Transverse colon (tissue), 4 donors: Measurements from ENCODE around the gene CEP170B. TPM values are rescaled to one million over a fixed set of nuclear protein-coding genes. Genes with fewer than 3 reads are reported as not detected.
A peak's percentile ranks its signal among the peaks of the same experiment; 100 is the strongest.
"Not testable (repeated sequence)": the region's sequence is repeated elsewhere in the genome, so short reads cannot be mapped to it uniquely, and the experiment has no call there.

Experiments
- DNase-seq: peaks from one replicate; pipeline ENCODE4 v3.0.0-alpha.2; 2019
- H3K27ac ChIP-seq, 4 donors: fragments of 200-600 bp; sonication (generic); 2 replicates each; pipeline ENCODE4 v1.5.1; 2016 to 2018; ENCODE audit warnings: inconsistent platforms in 4 of 4
- H3K27me3 ChIP-seq: fragments of 200-600 bp; sonication (generic); 2 replicates; pipeline ENCODE4 v1.5.1; 2017; ENCODE audit warnings: inconsistent platforms
- H3K36me3 ChIP-seq, 4 donors: fragments of 200-600 bp; sonication (generic); 2 replicates each; pipeline ENCODE4 v1.5.1; 2017 to 2019; ENCODE audit warnings: inconsistent platforms in 4 of 4
- H3K4me1 ChIP-seq, 4 donors: fragments of 200-600 bp; sonication (generic); 2 replicates each; pipeline ENCODE4 v1.5.1; 2017 to 2020; ENCODE audit warnings: inconsistent platforms in 4 of 4
- H3K4me3 ChIP-seq, 4 donors: fragments of 200-600 bp; sonication (generic); 1 replicate in 1 of 4; 2 replicates in 3 of 4; pipeline versions ENCODE4 v1.5.1 to v1.6.1; 2017 to 2019; ENCODE audit warnings: inconsistent platforms in 4 of 4
- H3K9me3 ChIP-seq, 2 donors: fragments of 200-600 bp; sonication (generic); 2 replicates each; pipeline ENCODE4 v1.5.1; 2017 to 2019; ENCODE audit warnings: inconsistent platforms in 2 of 2
- EP300 ChIP-seq: sonication (generic); formaldehyde crosslinking; IDR thresholded peaks from one replicate; pipeline ENCODE4 v1.6.1; 2017; ENCODE audit warnings: antibody characterized with exemption, low read depth
- POLR2A ChIP-seq: fragments of 450-650 bp; IDR thresholded peaks from one replicate; pipeline ENCODE4 v1.6.1; 2016; ENCODE audit warnings: antibody characterized with exemption, mild to moderate bottlenecking, moderate library complexity
- POLR2AphosphoS5 ChIP-seq, 3 donors: sonication (generic); formaldehyde crosslinking; IDR thresholded peaks; one replicate each; pipeline ENCODE4 v1.6.1; 2016; ENCODE audit warnings: antibody characterized with exemption in 3 of 3
- WGBS, 2 donors: methylation state at CpG; one replicate each; pipeline ENCODE4 v1.1.5; 2018; ENCODE audit warnings: low coverage in 1 of 2; 5-methylcytosine and 5-hydroxymethylcytosine counted together
- in situ Hi-C, 4 donors: fragments of 200-750 bp; cut with MboI; loops; one replicate each; pipeline versions ENCODE4 v1.15.0 to v1.15.1; 2017; ENCODE audit warnings: low sequenced_read_pairs in 3 of 4, low pct_ligation_motif_present in 1 of 4, low pct_unique_long_range_greater_than_20kb in 1 of 4
- intact Hi-C: fragments of 100-400 bp; cut with DNase I; formaldehyde crosslinking; loops from one replicate; pipeline ENCODE4 v1.15.1; 2023; ENCODE audit warnings: low total_unique reads
- total RNA-seq, 4 donors: library from RNA; depleted of rRNA; stranded (reverse); fragments of >200 nt; gene quantifications; one replicate each; pipeline ENCODE4 v1.1.0, GENCODE V29; 2016
- TF ChIP-seq, protein P1 (sequence below), 5 experiments: fragments of 200-600 bp in 3 of 5; fragments of 450-650 bp in 2 of 5; sonication (generic) in 3 of 5; IDR thresholded peaks; 1 replicate in 2 of 5; 2 replicates in 3 of 5; pipeline ENCODE4 v1.5.1; 2016 to 2017; ENCODE audit warnings: antibody characterized with exemption in 5 of 5, inconsistent platforms in 3 of 5, mild to moderate bottlenecking in 2 of 5, moderate library complexity in 1 of 5

Gene CEP170B
- total RNA-seq, 4 donors from 2014 or later = 56.0 to 195 (median 109) TPM

DNA sequence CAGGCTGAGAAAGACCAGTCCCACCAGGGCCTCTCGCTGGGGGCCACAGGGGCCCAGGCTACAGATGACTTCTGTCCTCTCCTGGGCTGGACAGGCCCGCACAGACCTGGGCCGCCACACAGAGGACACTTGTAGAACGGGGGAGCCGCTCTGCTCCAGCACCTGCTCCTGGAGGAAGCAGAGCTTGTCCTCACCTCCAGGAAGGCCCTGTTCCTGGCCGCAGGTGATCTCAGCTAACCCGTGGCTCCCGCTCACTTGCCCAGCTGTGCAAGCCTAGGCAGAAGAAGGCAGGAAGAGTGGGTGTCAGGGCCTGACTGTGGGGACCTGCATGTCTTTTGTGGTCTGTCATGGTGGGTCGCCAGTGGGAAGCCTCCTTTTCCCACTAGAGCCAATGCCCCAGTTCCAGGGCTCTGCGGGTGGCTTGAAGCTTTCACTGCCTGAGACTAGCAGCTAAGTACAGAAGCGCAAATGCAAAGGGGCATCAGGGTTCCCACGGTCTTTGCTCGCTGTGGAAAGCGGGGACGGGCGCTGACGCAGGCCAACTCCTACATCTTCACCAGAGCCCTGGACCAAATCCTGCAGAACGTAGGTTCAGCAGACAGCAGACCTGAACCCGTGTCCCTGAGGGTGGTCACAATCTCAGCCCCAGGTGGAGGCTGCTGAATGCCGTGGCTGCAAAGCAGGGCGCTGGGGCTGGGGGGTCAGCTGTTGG, 8.8 kb upstream of the CEP170B start:
- intact Hi-C loops = no loop called here
- Histone ChIP-seq H3K27me3 (peaks cover 28% of the 10 kb centered on the region), H3K27ac (no peak overlapping the region), H3K9me3 (no peaks in the 10 kb centered on the region), H3K4me1 (no peaks in the 10 kb centered on the region), H3K36me3 (no peaks in the 10 kb centered on the region), H3K4me3 (no peak overlapping the region)
- DNase-seq = no peak
- in situ Hi-C loops = no loop called here
- TF ChIP-seq POLR2AphosphoS5 (IDR thresholded peaks at IDR 0.05) (peak in 1 of 3 donors; percentile 16), EP300 (no peak)
- WGBS, 2 donors = 49 to 80% methylated on average over 1 to 21 of the region's 21 CpGs

DNA sequence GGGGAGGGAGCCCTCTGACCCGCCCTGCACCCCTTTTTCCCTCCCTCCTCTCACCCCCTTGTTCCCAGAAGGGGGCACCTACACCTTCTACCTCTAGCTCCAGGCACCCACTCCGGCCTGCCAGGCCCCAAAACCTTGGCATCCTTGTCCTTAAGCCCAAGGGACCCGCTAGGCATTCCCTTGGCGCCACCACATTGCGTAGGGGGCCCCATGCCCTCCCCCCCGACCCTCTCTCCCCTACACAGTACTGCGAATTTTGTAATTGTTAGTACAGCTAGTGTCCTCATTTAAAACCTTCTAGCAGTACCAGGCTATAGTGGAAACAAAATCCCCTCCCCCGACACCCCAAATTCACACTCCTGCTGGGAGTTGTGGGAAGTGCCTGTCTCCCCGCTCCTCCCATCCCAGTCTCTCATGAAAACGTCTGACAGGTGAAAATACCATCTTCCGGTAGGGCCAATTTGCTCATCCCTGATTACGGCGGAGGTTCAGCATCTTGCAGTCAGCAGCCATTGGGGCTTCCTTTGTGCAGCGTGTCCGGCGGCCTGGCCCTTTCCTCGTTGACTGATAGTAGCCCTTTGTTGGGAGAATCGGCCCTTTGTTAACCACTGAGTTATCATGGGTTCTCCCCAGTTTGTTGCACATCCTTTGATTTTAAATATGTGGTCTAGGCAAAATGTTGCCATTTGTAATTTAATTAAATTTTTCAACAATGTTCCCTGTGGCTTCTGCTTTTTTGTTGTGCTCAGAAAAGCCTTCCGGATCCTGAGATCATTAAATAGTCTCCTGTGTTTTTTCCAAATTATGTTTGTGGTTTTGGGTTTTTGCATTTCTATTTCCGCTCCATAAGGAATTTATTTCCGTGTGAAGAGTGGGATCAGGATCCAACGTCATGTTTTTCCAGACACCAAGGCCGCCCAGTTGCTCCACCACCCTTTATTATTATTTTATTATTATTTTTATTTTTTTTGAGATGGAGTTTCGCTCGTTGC, 7.9 kb upstream of the CEP170B start:
- Histone ChIP-seq H3K36me3 (no peaks in the 10 kb centered on the region), H3K4me3 (no peak overlapping the region), H3K27ac (no peak overlapping the region), H3K9me3 (no peaks in the 10 kb centered on the region), H3K27me3 (peaks cover 19% of the 10 kb centered on the region), H3K4me1 (no peaks in the 10 kb centered on the region)
- TF ChIP-seq, protein P1, sequence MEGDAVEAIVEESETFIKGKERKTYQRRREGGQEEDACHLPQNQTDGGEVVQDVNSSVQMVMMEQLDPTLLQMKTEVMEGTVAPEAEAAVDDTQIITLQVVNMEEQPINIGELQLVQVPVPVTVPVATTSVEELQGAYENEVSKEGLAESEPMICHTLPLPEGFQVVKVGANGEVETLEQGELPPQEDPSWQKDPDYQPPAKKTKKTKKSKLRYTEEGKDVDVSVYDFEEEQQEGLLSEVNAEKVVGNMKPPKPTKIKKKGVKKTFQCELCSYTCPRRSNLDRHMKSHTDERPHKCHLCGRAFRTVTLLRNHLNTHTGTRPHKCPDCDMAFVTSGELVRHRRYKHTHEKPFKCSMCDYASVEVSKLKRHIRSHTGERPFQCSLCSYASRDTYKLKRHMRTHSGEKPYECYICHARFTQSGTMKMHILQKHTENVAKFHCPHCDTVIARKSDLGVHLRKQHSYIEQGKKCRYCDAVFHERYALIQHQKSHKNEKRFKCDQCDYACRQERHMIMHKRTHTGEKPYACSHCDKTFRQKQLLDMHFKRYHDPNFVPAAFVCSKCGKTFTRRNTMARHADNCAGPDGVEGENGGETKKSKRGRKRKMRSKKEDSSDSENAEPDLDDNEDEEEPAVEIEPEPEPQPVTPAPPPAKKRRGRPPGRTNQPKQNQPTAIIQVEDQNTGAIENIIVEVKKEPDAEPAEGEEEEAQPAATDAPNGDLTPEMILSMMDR (IDR thresholded peaks at IDR 0.05) = no peak
- TF ChIP-seq POLR2A (no peak), POLR2AphosphoS5 (IDR thresholded peaks at IDR 0.05) (no peak), EP300 (no peak)
- DNase-seq = no peak
- intact Hi-C loops (no loop called here), in situ Hi-C loops (no loop called here)
- WGBS, 2 donors = 70 to 82% methylated on average over 7 to 25 of the region's 25 CpGs

DNA sequence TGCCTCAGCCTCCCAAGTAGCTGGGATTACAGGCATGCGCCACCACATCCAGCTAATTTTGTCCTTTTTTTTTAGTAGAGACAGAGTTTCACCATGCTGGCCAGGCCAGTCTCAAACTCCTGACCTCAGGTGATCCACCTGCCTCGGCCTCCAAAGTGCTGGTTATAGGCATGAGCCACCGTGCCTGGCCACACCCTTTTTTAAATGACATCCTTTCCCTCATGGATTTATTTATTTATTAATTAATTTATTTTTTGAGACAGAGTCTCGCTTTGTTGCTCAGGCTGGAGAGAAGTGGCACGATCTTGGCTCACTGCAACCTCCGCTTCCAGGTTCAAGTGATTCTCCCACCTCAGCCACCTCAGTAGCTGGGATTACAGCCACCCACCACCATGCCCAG, 7.1 kb upstream of the CEP170B start:
- in situ Hi-C loops, H3K27ac ChIP-seq, H3K36me3 ChIP-seq, H3K4me1 ChIP-seq, intact Hi-C loops, H3K9me3 ChIP-seq, DNase-seq, H3K4me3 ChIP-seq: not testable (repeated sequence)
- WGBS, 2 donors = 75 to 90% methylated on average over 4 to 6 of the region's 6 CpGs
- H3K27me3 ChIP-seq = peaks cover 12% of the 10 kb centered on the region

DNA sequence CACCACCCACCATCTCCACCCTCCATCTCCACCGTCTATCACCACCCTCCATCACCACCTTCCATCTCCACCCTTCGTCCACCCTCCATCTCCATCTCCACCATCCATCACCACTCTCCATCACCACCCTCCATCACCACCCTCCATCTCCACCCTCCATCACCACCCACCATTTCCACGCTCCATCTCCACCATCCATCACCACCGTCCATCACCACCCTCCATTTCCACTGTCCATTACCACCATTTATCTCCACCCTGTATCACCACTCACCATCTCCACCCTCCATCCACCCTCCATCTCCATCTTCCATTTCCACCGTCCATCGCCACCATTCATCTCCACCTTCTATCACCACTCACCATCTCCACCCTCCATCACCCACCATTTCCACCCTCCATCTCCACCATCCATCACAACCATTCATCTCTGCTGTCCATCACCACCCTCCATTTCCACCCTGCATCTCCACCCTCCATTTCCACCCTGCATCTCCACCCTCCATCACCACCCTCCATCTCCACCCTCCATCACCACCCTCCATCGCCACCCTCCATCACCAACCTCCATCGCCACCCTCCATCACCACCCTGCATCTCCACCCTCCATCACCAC, 6.1 kb upstream of the CEP170B start:
- in situ Hi-C loops = no loop called here
- Histone ChIP-seq H3K27ac (no peak overlapping the region), H3K36me3 (no peaks in the 10 kb centered on the region), H3K4me3 (no peak overlapping the region), H3K27me3 (peaks cover 2% of the 10 kb centered on the region), H3K9me3 (no peaks in the 10 kb centered on the region), H3K4me1 (peaks cover 0 to 6% (median 5%) of the 10 kb centered on the region in 4 donors)
- intact Hi-C loops = no loop called here
- DNase-seq = no peak
- TF ChIP-seq POLR2A (no peak), EP300 (no peak), POLR2AphosphoS5 (IDR thresholded peaks at IDR 0.05) (no peak)
- TF ChIP-seq, protein P1 (IDR thresholded peaks at IDR 0.05) = no peak
- 82 to 84% methylated on average over 7 to 8 of the region's 8 CpGs for WGBS, 2 donors

DNA sequence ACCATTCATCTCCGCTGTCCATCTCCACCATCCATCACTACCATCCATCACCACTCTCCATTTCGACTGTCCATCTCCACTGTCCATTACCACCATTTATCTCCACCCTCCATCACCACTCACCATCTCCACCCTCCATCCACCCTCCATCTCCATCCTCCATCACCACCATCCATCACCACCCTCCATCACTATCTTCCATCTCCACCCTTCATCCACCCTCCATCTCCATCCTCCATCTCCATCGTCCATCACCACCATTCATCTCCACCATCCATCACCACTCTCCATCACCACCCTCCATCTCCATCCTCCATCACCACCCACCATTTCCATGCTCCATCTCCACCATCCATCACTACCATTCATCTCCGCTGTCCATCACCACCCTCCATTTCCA, 5.2 kb upstream of the CEP170B start:
- intact Hi-C loops (no loop called here), in situ Hi-C loops (no loop called here)
- Histone ChIP-seq H3K9me3 (no peaks in the 10 kb centered on the region), H3K36me3 (no peaks in the 10 kb centered on the region), H3K4me3 (no peak overlapping the region), H3K27me3 (no peaks in the 10 kb centered on the region), H3K4me1 (peaks cover 0 to 15% (median 10%) of the 10 kb centered on the region in 4 donors), H3K27ac (no peak overlapping the region)
- WGBS, 2 donors = 93 to 98% methylated on average over 4 of the region's 4 CpGs
- no peak for DNase-seq
- TF ChIP-seq, protein P1 (IDR thresholded peaks at IDR 0.05) = no peak
- TF ChIP-seq EP300 (no peak), POLR2A (no peak), POLR2AphosphoS5 (IDR thresholded peaks at IDR 0.05) (no peak)
